ENCODE results near the gene MPI. TPM values are rescaled to one million over a fixed set of nuclear protein-coding genes. Genes with fewer than 3 reads are reported as not detected.
A peak's percentile ranks its signal among the peaks of the same experiment; 100 is the strongest.

The MPI gene
- total RNA-seq, 6 experiments from 2014 or later = 23.5 to 69.7 (median 40.8) TPM

- Histone ChIP-seq H3K27me3 (no peaks in the 10 kb centered on the region), H3K4me1 (peaks cover 0 to 41% (median 7%) of the 10 kb centered on the region in 4 donors), H3K27ac (peak overlapping the region in 2 of 3 donors; percentile 72 to 77), H3K36me3 (no peaks in the 10 kb centered on the region), H3K9me3 (no peaks in the 10 kb centered on the region), H3K4me3 (peak overlapping the region; percentile 80 to 92 (median 84))
- intact Hi-C loops (cut with DNase I) = no loop called here
- peak in 1 of 4 donors; percentile 37 for ATAC-seq
- no peak for TF ChIP-seq POLR2A (IDR thresholded peaks at IDR 0.05)
- TF ChIP-seq CTCF (IDR thresholded peaks at IDR 0.05) = no peak
- DNase-seq = no peak
- WGBS (ENCODE audit: insufficient coverage, low coverage, low lambda C conversion rate, missing lambda C conversion rate) = 33% methylated on average over 9 of the region's 16 CpGs
These were observed 16.0 kb upstream of the MPI start for GRCh38 chr15:74873756-74874424.

- no peaks in the 10 kb centered on the region for H3K36me3 ChIP-seq
- H3K27me3 ChIP-seq = no peaks in the 10 kb centered on the region
- ATAC-seq (no peak), DNase-seq (no peak)
- no peak overlapping the region for H3K27ac ChIP-seq
- no peak for TF ChIP-seq POLR2A (IDR thresholded peaks at IDR 0.05)
- TF ChIP-seq CTCF (IDR thresholded peaks at IDR 0.05) = no peak
- intact Hi-C loops (cut with DNase I) = no loop called here
- H3K4me1 ChIP-seq = peaks cover 0 to 7% (median 0%) of the 10 kb centered on the region in 4 donors
- WGBS (ENCODE audit: insufficient coverage, low coverage, low lambda C conversion rate, missing lambda C conversion rate) = 72% methylated on average over 4 of the region's 4 CpGs
- H3K9me3 ChIP-seq = no peaks in the 10 kb centered on the region
- H3K4me3 ChIP-seq = no peak overlapping the region
These were observed 11.6 kb upstream of the MPI start for GRCh38 chr15:74878273-74878672.

- intact Hi-C loops (cut with DNase I) = no loop called here
- 87% methylated on average over 5 of the region's 6 CpGs for WGBS (ENCODE audit: insufficient coverage, low coverage, low lambda C conversion rate, missing lambda C conversion rate)
- Histone ChIP-seq H3K9me3 (no peaks in the 10 kb centered on the region), H3K27me3 (no peaks in the 10 kb centered on the region), H3K4me3 (no peak overlapping the region), H3K36me3 (no peaks in the 10 kb centered on the region), H3K27ac (no peak overlapping the region), H3K4me1 (no peaks in the 10 kb centered on the region)
- ATAC-seq (no peak), DNase-seq (no peak)
- TF ChIP-seq POLR2A (IDR thresholded peaks at IDR 0.05) (no peak), CTCF (IDR thresholded peaks at IDR 0.05) (no peak)
These were observed 7.3 kb upstream of the MPI start for GRCh38 chr15:74882528-74882927.

- TF ChIP-seq POLR2A (IDR thresholded peaks at IDR 0.05) (no peak), CTCF (IDR thresholded peaks at IDR 0.05) (no peak)
- intact Hi-C loops (cut with DNase I) = no loop called here
- Histone ChIP-seq H3K36me3 (no peaks in the 10 kb centered on the region), H3K4me1 (no peaks in the 10 kb centered on the region), H3K9me3 (no peaks in the 10 kb centered on the region), H3K27me3 (no peaks in the 10 kb centered on the region), H3K27ac (no peak overlapping the region), H3K4me3 (no peak overlapping the region)
- DNase-seq = no peak
- ATAC-seq = no peak
- WGBS (ENCODE audit: insufficient coverage, low coverage, low lambda C conversion rate, missing lambda C conversion rate) = 90% methylated on average over 2 of the region's 4 CpGs
These were observed 5.2 kb upstream of the MPI start for GRCh38 chr15:74884428-74885223.

Measured in right lobe of liver (tissue), 6 donors.